Neutrophil (primary cell): ENCODE data around the gene GLMN.
A peak's percentile ranks its signal among the peaks of the same experiment; 100 is the strongest.

Experiments used
- H3K27ac ChIP-seq: fragments of 200-600 bp; sonication (generic); 2 replicates; pipeline ENCODE4 v1.5.1; 2016; ENCODE audit warnings: mild to moderate bottlenecking, moderate library complexity
- H3K27me3 ChIP-seq: fragments of 200-600 bp; sonication (generic); 2 replicates; pipeline ENCODE4 v1.6.0; 2016; ENCODE audit warnings: mild to moderate bottlenecking
- H3K36me3 ChIP-seq: fragments of 200-600 bp; sonication (generic); 2 replicates; pipeline ENCODE4 v1.5.1; 2017
- H3K4me1 ChIP-seq, 2 experiments: fragments of 200-600 bp in 1 of 2; sonication (generic) in 1 of 2; 1 replicate in 1 of 2; 2 replicates in 1 of 2; pipeline versions ENCODE4 v1.5.1 to v1.6.1; 2013 to 2016; ENCODE audit warnings: low read depth in 1 of 2, low read length in 1 of 2, mild to moderate bottlenecking in 1 of 2, moderate library complexity in 1 of 2; ENCODE audit not compliant: control insufficient read depth in 1 of 2, insufficient read depth in 1 of 2
- H3K4me3 ChIP-seq, 2 experiments: fragments of 200-600 bp in 1 of 2; sonication (generic) in 1 of 2; 1 replicate in 1 of 2; 2 replicates in 1 of 2; pipeline ENCODE4 v1.5.1; 2013 to 2016; ENCODE audit warnings: low read depth in 1 of 2, low read length in 1 of 2, mild to moderate bottlenecking in 1 of 2, moderate library complexity in 1 of 2
- H3K9me3 ChIP-seq: fragments of 200-600 bp; sonication (generic); 2 replicates; pipeline ENCODE4 v1.5.1; 2016
- TF ChIP-seq, protein P1 (sequence below): fragments of 200-600 bp; sonication (generic); IDR thresholded peaks from 2 replicates; pipeline ENCODE4 v1.5.1; 2016; ENCODE audit warnings: antibody characterized with exemption

GLMN gene, protein sequence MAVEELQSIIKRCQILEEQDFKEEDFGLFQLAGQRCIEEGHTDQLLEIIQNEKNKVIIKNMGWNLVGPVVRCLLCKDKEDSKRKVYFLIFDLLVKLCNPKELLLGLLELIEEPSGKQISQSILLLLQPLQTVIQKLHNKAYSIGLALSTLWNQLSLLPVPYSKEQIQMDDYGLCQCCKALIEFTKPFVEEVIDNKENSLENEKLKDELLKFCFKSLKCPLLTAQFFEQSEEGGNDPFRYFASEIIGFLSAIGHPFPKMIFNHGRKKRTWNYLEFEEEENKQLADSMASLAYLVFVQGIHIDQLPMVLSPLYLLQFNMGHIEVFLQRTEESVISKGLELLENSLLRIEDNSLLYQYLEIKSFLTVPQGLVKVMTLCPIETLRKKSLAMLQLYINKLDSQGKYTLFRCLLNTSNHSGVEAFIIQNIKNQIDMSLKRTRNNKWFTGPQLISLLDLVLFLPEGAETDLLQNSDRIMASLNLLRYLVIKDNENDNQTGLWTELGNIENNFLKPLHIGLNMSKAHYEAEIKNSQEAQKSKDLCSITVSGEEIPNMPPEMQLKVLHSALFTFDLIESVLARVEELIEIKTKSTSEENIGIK

DNA sequence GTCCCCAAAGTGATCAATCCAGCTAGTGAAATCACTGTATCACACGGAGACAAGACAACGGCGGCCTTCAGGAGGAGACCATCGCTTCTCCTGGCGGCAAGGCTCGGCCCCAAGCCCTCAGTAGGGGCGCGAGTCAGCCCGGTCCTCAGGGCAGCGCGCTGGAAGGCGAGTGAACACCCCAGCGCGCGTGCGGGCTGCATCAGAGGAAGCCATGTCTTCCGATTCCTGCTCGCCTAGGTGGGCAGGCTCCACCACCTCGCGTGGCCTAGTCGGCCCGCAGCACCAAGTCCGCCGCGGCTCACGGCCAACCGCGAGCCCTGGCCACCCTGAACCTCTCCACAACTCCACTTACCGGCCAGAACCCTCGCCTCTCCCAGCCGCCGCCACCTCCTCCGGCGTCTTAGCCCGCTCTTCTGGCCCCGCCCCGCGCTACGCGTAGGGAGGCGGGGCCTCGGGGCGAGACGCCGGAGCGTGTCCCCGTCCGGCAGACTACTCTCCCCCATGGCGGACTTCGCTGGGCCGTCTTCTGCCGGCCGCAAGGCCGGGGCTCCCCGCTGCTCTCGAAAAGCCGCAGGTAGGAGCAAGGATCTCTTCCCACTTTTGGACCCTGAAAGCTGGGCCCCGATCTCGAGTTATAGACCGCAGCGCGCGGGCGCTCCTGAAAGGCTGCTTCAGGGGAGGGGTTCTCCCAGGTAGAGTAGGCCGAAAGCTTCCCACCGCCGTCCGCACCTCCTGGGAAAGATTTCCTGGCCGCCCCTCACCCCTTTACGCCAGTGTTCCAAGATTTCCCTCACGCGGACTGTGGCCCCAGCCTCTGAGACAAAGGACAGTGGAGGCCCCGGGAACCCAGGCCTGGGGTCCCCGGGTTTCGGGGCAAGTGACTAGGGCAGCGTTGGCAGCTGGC is at the start of gene GLMN, which contains the start of gene RPAP2:
GLMN (minus strand) TSS at position 415 of the 904 bp plus-strand sequence. CDS start 988 bp downstream, outside the sequence.
RPAP2 (plus strand) TSS at position 487 of the 904 bp plus-strand sequence; CDS start at position 502, 15 bp downstream.
- TF ChIP-seq, protein P1, sequence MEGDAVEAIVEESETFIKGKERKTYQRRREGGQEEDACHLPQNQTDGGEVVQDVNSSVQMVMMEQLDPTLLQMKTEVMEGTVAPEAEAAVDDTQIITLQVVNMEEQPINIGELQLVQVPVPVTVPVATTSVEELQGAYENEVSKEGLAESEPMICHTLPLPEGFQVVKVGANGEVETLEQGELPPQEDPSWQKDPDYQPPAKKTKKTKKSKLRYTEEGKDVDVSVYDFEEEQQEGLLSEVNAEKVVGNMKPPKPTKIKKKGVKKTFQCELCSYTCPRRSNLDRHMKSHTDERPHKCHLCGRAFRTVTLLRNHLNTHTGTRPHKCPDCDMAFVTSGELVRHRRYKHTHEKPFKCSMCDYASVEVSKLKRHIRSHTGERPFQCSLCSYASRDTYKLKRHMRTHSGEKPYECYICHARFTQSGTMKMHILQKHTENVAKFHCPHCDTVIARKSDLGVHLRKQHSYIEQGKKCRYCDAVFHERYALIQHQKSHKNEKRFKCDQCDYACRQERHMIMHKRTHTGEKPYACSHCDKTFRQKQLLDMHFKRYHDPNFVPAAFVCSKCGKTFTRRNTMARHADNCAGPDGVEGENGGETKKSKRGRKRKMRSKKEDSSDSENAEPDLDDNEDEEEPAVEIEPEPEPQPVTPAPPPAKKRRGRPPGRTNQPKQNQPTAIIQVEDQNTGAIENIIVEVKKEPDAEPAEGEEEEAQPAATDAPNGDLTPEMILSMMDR: peak; percentile 23
- Histone ChIP-seq H3K27ac (peak within 1 kb of the TSS; percentile 83), H3K9me3 (no peaks in the 10 kb centered on the region), H3K4me3 (peak within 1 kb of the TSS; percentile 76), H3K27me3 (no peaks in the 10 kb centered on the region), H3K4me1 (peaks cover 17 to 20% of the 10 kb centered on the region in 2 experiments), H3K36me3 (no peaks in the 10 kb centered on the region)

DNA sequence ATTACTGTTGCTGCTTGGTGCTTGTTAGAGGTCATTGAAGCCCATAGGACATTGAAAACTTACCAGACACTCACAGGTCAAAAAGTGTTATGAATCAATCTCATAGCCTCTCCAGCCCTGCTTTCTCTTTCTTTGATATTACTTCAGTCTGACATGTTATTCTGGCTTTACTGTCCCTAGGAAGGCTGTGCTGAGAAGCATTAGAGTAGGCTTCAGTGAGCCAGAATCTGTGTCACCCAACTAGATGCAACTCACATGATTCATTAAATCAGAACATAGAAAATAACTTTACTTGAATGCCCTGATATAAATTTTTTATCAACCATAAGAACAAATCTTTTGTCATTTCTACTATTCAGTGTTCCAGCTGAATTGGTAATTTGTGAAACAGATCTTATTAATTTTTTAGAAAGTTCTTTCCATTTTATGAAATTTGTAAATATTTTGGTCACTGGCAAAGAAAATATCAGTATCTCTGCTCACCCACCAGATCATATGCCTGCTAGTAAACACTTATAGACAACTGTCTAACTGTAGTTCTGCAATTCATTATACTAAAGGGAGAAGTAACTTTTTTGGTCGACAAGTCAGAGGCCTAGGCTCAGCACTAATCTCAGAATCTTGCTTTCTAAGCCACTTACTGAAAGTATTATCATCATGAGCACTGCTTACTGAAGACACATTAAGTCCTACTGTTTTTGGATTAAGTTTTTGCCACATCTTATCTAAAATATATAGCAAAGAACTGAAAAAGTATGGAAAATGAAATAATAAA is 48.3 kb upstream of the GLMN start:
- no peak overlapping the region for H3K4me3 ChIP-seq
- H3K4me1 ChIP-seq: no peaks in the 10 kb centered on the region

DNA sequence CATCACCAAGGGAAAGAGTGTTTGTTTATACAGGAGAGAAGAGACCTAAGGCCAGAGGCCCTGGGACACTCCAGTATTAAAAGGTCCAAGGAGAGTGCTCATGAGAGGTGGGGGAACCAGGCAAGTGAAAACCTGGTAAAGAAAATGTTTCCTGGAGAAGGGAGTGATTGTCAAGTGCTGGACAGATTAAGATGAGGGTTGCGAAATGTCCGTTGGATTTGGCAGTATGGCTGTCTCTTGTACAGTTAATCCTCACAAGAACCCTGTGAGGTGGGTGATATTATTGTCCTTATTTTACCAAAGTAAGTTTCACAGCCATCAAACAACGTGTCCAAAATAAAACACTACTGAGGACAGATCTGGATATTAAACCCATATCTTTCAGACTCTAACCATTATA is 44.3 kb upstream of the GLMN start:
- H3K4me3 ChIP-seq: no peak overlapping the region

More for the DNA sequence above, 48.3 kb upstream of the GLMN start:
- TF ChIP-seq, protein P1: no peak
- no peaks in the 10 kb centered on the region for H3K9me3 ChIP-seq
- H3K36me3 ChIP-seq: peaks cover 12% of the 10 kb centered on the region
- H3K27me3 ChIP-seq: no peaks in the 10 kb centered on the region
- no peak overlapping the region for H3K27ac ChIP-seq

DNA sequence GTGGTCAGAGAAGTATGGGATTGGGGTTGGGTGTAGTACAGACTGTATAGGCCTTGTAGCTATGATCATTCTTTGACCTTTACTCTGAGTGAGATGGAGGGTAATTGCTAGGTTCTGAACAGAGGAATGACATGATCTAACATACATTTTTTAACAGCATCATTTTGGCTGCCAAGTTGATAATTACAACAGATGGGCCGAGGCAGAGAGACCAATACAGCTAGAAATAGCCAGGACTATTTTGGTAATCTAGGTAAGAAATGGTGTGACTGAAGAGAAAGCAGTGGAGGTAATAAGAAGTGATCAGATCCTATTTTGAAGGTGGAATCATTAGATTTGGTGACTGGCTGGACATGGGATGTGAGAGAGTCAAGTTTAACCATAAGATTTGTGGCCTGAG is 43.6 kb upstream of the GLMN start:
- Histone ChIP-seq H3K27ac (no peak overlapping the region), H3K9me3 (no peaks in the 10 kb centered on the region), H3K4me1 (no peaks in the 10 kb centered on the region), H3K4me3 (no peak overlapping the region), H3K27me3 (no peaks in the 10 kb centered on the region), H3K36me3 (peaks cover 24% of the 10 kb centered on the region)
- TF ChIP-seq, protein P1: no peak

More for the DNA sequence above, 44.3 kb upstream of the GLMN start:
- Histone ChIP-seq H3K27me3 (no peaks in the 10 kb centered on the region), H3K4me1 (no peaks in the 10 kb centered on the region), H3K27ac (no peak overlapping the region), H3K9me3 (no peaks in the 10 kb centered on the region), H3K36me3 (peaks cover 29% of the 10 kb centered on the region)
- TF ChIP-seq, protein P1: no peak

DNA sequence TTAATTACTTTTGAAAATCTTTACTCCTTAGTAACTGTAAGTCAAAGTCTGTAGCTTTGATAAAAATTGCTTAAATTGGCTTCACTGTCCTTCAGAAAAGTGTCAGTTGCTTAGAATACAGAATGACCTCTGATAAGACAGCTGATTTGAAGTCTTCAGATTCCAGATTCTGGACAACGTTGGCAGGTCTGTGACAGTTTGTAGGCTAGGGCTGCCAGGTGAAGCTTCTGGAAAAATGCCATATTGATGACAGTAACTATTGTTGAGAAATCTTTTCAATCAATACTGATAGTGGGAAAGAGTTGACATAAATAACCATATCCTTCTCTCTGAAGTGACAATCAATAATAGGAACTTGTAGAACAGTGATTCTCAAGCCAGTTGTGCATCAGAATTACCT is 41.4 kb upstream of the GLMN start:
- Histone ChIP-seq H3K36me3 (peaks cover 32% of the 10 kb centered on the region), H3K4me1 (no peaks in the 10 kb centered on the region), H3K9me3 (no peaks in the 10 kb centered on the region), H3K27me3 (no peaks in the 10 kb centered on the region), H3K27ac (no peak overlapping the region), H3K4me3 (no peak overlapping the region)
- TF ChIP-seq, protein P1: no peak
